GM23338 (cell line): ENCODE results near the gene DCLK1. TPM values are rescaled to one million over a fixed set of nuclear protein-coding genes. Genes with fewer than 3 reads are reported as not detected.

Experiments used
- ATAC-seq: fragments of 200-7000 bp; cut with Tn5 transposase; 3 replicates; pipeline ENCODE4 v1.9.1; 2020
- DNase-seq: peaks from one replicate; pipeline ENCODE4 v3.0.0-alpha.2; 2015; ENCODE audit warnings: low spot score
- H2AFZ ChIP-seq: fragments of 200-600 bp; sonication (generic); 2 replicates; pipeline ENCODE4 v1.8.0; 2016; ENCODE audit warnings: antibody characterized with exemption, mild to moderate bottlenecking, moderate library complexity
- H3F3A ChIP-seq: fragments of 200-600 bp; sonication (generic); replicated peaks from 2 replicates; pipeline ENCODE4 v1.8.0; 2017; ENCODE audit warnings: antibody characterized with exemption, mixed run types, low read depth
- H3K27ac ChIP-seq: fragments of 200-600 bp; sonication (generic); 2 replicates; pipeline ENCODE4 v1.6.1; 2016; ENCODE audit warnings: low read depth
- H3K27me3 ChIP-seq: fragments of 200-600 bp; sonication (generic); 2 replicates; pipeline ENCODE4 v1.8.0; 2016; ENCODE audit warnings: mild to moderate bottlenecking, mixed run types, moderate library complexity; ENCODE audit not compliant: insufficient read depth
- H3K36me3 ChIP-seq: fragments of 200-600 bp; sonication (generic); 2 replicates; pipeline ENCODE4 v1.8.0; 2016; ENCODE audit warnings: mild to moderate bottlenecking; ENCODE audit not compliant: insufficient read depth
- H3K4me1 ChIP-seq: fragments of 200-600 bp; sonication (generic); 2 replicates; pipeline ENCODE4 v1.8.0; 2016; ENCODE audit warnings: mild to moderate bottlenecking, moderate library complexity; ENCODE audit not compliant: insufficient read depth
- H3K4me2 ChIP-seq: fragments of 200-600 bp; sonication (generic); 2 replicates; pipeline ENCODE4 v1.7.1; 2017; ENCODE audit warnings: mixed run types
- H3K4me3 ChIP-seq: fragments of 200-600 bp; sonication (generic); 2 replicates; pipeline ENCODE4 v1.6.1; 2016; ENCODE audit warnings: mixed run types
- H3K79me2 ChIP-seq: fragments of 200-600 bp; sonication (generic); replicated peaks from 2 replicates; pipeline ENCODE4 v1.8.0; 2017; ENCODE audit warnings: mild to moderate bottlenecking; ENCODE audit not compliant: insufficient read depth
- H3K9me2 ChIP-seq: fragments of 200-600 bp; sonication (generic); 2 replicates; pipeline ENCODE4 v1.8.0; 2017; ENCODE audit not compliant: insufficient read depth
- H4K20me1 ChIP-seq: fragments of 200-600 bp; sonication (generic); replicated peaks from 2 replicates; pipeline ENCODE4 v1.8.0; 2017; ENCODE audit warnings: mild to moderate bottlenecking; ENCODE audit not compliant: insufficient read depth
- H3K27ac Mint-ChIP-seq: 2 replicates; pipeline ENCODE4 v1.8.0; 2020; ENCODE audit warnings: inconsistent platforms, mild to moderate bottlenecking, moderate library complexity, mixed read lengths
- H3K27me3 Mint-ChIP-seq: 3 replicates; pipeline ENCODE4 v1.8.0; 2022; ENCODE audit warnings: low read depth, mild to moderate bottlenecking, moderate library complexity, mixed read lengths, inconsistent platforms; ENCODE audit not compliant: insufficient read depth, poor library complexity
- H3K36me3 Mint-ChIP-seq: 3 replicates; pipeline ENCODE4 v1.8.0; 2021; ENCODE audit warnings: low read depth, mild to moderate bottlenecking, inconsistent platforms, moderate library complexity, mixed read lengths
- H3K4me1 Mint-ChIP-seq: 3 replicates; pipeline ENCODE4 v1.8.0; 2020; ENCODE audit warnings: mild to moderate bottlenecking, inconsistent platforms, mixed read lengths
- H3K4me3 Mint-ChIP-seq: 3 replicates; pipeline ENCODE4 v1.8.0; 2021; ENCODE audit warnings: moderate library complexity, mild to moderate bottlenecking, inconsistent platforms, mixed read lengths
- H3K9me3 Mint-ChIP-seq: 3 replicates; pipeline ENCODE4 v1.8.0; 2020; ENCODE audit warnings: moderate library complexity, mild to moderate bottlenecking, inconsistent platforms, mixed read lengths
- CREB1 ChIP-seq: fragments of 250-450 bp; sonication (Bioruptor Pico); IDR thresholded peaks from 2 replicates; pipeline ENCODE4 v1.5.0; 2020; ENCODE audit warnings: low read depth, mild to moderate bottlenecking, moderate library complexity
- CTCF ChIP-seq, 2 experiments: fragments of 200-600 bp in 1 of 2; sonication (generic) in 1 of 2; conservative IDR thresholded peaks; 2 replicates each; pipeline versions ENCODE4 v1.5.1 to v1.6.1; 2016 to 2017; ENCODE audit warnings: antibody characterized with exemption in 2 of 2, low read depth in 2 of 2, mild to moderate bottlenecking in 2 of 2, moderate library complexity in 1 of 2
- EZH2phosphoT487 ChIP-seq: fragments of 200-600 bp; sonication (generic); IDR thresholded peaks from one replicate; pipeline ENCODE4 v1.8.1; 2018; ENCODE audit warnings: antibody characterized with exemption; ENCODE audit not compliant: unreplicated experiment
- NANOG ChIP-seq: IDR thresholded peaks from 2 replicates; pipeline ENCODE4 v1.6.1; 2016; ENCODE audit warnings: antibody characterized with exemption, borderline replicate concordance
- POLR2AphosphoS5 ChIP-seq: IDR thresholded peaks from 2 replicates; pipeline ENCODE4 v1.6.1; 2016; ENCODE audit warnings: antibody characterized with exemption, low read depth
- REST ChIP-seq: IDR thresholded peaks from one replicate; pipeline ENCODE4 v1.6.1; 2018; ENCODE audit warnings: antibody characterized with exemption; ENCODE audit not compliant: unreplicated experiment
- STAT1 ChIP-seq: IDR thresholded peaks from one replicate; pipeline ENCODE4 v1.6.1; 2016; ENCODE audit warnings: antibody characterized with exemption; ENCODE audit not compliant: unreplicated experiment
- ZNF462 ChIP-seq: fragments of 250-450 bp; sonication (Bioruptor Pico); IDR thresholded peaks from 2 replicates; pipeline ENCODE4 v1.5.0; 2020; ENCODE audit warnings: mild to moderate bottlenecking, moderate library complexity
- polyA plus RNA-seq: library from polyadenylated mRNA; unstranded; fragments of >200 nt; fragmentation: Nextera tagmentation; extraction: Ambion mirVana; gene quantifications from 2 replicates; pipeline ENCODE4 v1.2.1, GENCODE V29; 2016
- total RNA-seq: library from RNA; depleted of rRNA; stranded (reverse); fragments of >200 nt; shearing (Covaris generic); gene quantifications from 2 replicates; pipeline ENCODE4 v1.2.3, GENCODE V29; 2014

The DCLK1 gene
- total and polyA plus RNA-seq, 2 experiments from 2014 or later, result 13.1 to 57.7 TPM

GRCh38 chr13:35720690-35721554, 410.3 kb downstream of the DCLK1 start:
- peak overlapping the region; percentile 95 for H2AFZ ChIP-seq
- no peaks in the 10 kb centered on the region for H3K79me2 ChIP-seq
- DNase-seq, result peak; percentile 84
- Mint-ChIP-seq H3K27me3 (peaks cover 2% of the 10 kb centered on the region), H3K36me3 (no peaks in the 10 kb centered on the region), H3K4me3 (no peak overlapping the region), H3K27ac (no peak overlapping the region), H3K9me3 (no peaks in the 10 kb centered on the region), H3K4me1 (peaks cover 5% of the 10 kb centered on the region; the same call in 2 of the 3 replicates)
- H3K27ac ChIP-seq, result no peak overlapping the region
- no peaks in the 10 kb centered on the region for H3K4me1 ChIP-seq
- no peaks in the 10 kb centered on the region for H4K20me1 ChIP-seq
- H3K4me3 ChIP-seq, result no peak overlapping the region
- no peaks in the 10 kb centered on the region for H3K27me3 ChIP-seq
- peak overlapping the region; percentile 58; the same call in 1 of the 2 replicates for H3K4me2 ChIP-seq
- no peaks in the 10 kb centered on the region for H3F3A ChIP-seq
- no peaks in the 10 kb centered on the region for H3K9me2 ChIP-seq
- peak; percentile 93 to 97 for TF ChIP-seq CTCF (conservative IDR thresholded peaks at IDR 0.05; ENCODE audit: low read depth in 2 of 2)
- no peak for TF ChIP-seq STAT1
- no peaks in the 10 kb centered on the region for H3K36me3 ChIP-seq
- peak; percentile 93 for ATAC-seq

GRCh38 chr13:35720290-35720689, 410.9 kb downstream of the DCLK1 start:
- Histone ChIP-seq H3K27me3 (no peaks in the 10 kb centered on the region), H2AFZ (peak overlapping the region; percentile 95; the same call in 1 of the 2 replicates), H3K4me2 (peak overlapping the region; percentile 58; the same call in 1 of the 2 replicates), H3K4me1 (no peaks in the 10 kb centered on the region), H3F3A (no peaks in the 10 kb centered on the region), H4K20me1 (no peaks in the 10 kb centered on the region), H3K36me3 (no peaks in the 10 kb centered on the region), H3K4me3 (no peak overlapping the region), H3K9me2 (no peaks in the 10 kb centered on the region), H3K79me2 (no peaks in the 10 kb centered on the region), H3K27ac (no peak overlapping the region)
- no peak for DNase-seq
- Mint-ChIP-seq H3K27me3 (peaks cover 4% of the 10 kb centered on the region), H3K9me3 (no peaks in the 10 kb centered on the region), H3K36me3 (no peaks in the 10 kb centered on the region), H3K4me1 (peaks cover 5% of the 10 kb centered on the region; the same call in 2 of the 3 replicates), H3K27ac (no peak overlapping the region), H3K4me3 (no peak overlapping the region)
- ATAC-seq, result no peak
- TF ChIP-seq ZNF462 (CRISPR knock-in tag), result no peak
- TF ChIP-seq CREB1, result no peak
- TF ChIP-seq REST, result no peak
- no peak for TF ChIP-seq EZH2phosphoT487
- TF ChIP-seq NANOG, result no peak
- no peak for TF ChIP-seq POLR2AphosphoS5
